Upper lobe of left lung (tissue), 4 donors: ENCODE data around the gene LRRK1.

Source experiments
- CTCF ChIP-seq, 6 experiments: fragments of 450-650 bp in 4 of 6; fragments of 200-600 bp in 2 of 6; sonication (generic) in 2 of 6; IDR thresholded peaks; one replicate each; pipeline ENCODE4 v1.5.1; 2016 to 2019; ENCODE audit warnings: antibody characterized with exemption in 6 of 6
- POLR2A ChIP-seq, 4 donors: fragments of 450-650 bp; IDR thresholded peaks; one replicate each; pipeline ENCODE4 v1.5.1; 2016 to 2017; ENCODE audit warnings: antibody characterized with exemption in 4 of 4, mild to moderate bottlenecking in 2 of 4

DNA sequence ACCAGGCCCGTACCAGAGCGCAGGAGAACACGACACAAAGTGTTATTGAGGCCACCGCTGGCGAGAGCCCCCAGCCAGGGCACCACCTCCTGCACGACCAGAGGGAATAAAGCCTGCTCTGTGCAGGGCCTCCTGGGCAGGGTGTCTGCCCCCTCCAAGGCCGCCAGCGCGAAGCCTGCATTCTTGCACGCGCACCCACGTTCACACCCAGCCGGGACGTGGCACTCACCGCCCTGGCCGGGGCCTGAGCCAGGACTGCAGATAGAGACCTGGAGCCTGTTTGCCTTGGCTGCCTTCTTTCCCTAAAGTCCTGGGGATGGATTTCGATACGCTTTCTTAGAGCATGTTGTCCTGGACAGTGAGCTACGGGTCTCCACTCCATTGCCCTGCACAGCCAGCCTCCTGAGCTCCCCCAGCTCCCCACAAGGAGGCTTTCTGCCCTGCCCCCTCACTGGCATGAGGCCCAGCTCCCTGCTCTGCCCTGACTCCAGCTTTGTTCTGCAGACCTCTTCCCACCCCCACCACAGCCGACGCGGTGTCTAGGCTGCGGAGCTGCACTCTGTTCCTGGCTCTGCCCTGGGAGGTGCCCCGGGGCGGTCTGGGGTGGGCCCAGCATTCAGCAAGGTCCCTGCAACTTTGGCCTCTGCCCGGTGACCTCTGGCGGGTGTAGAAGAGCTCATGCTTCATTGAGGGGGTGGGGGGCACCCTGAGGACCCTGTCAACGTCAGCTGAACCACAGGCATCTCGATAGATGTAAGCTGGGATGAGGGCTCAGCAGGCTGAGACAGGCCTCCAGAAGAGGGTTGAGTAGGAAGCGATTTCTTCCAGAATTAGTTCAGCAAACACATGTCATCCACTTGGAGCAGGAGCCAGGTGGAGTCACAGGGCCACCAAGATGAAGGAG, 145.0 kb downstream of the LRRK1 start:
- TF ChIP-seq CTCF (IDR thresholded peaks at IDR 0.05) (no peak), POLR2A (IDR thresholded peaks at IDR 0.05) (no peak)
